Measurements from ENCODE around the gene TPM1.

DNA sequence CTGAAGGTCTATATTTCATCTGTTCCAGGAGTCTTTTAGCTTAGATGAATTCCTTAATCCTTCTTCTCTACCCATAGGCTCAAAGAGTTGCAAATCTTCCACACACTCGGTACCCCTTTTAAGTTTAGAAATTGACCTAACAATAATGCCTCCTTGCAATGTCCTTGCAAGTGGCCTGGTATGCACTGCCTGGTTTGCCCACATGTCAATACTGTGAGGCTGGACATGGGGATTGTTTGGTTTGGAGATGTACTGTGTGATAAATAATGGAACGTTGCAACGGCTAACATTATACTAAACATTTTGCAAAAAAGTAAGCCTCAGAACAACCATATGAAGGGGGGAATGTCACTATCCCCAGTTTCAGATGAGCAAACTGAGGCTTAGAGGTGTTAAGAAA lies 22.4 kb upstream of the TPM1 start:
- no peak for TF ChIP-seq CTCF (conservative IDR thresholded peaks at IDR 0.05 in 1 of 2, IDR thresholded peaks at IDR 0.05 in 1 of 2; ENCODE audit: extremely low read depth in 1 of 2, insufficient read depth in 1 of 2, low read depth in 1 of 2, low read length in 2 of 2)
- TF ChIP-seq EZH2 (IDR thresholded peaks at IDR 0.05; ENCODE audit: borderline replicate concordance, low read length), result no peak

All from mammary epithelial cell (primary cell).